ENCODE data around the gene SLC27A5. TPM values are rescaled to one million over a fixed set of nuclear protein-coding genes. Genes with fewer than 3 reads are reported as not detected.

SLC27A5 gene
- total RNA-seq, 1 donor from 2014 or later = 14.8 TPM

DNA sequence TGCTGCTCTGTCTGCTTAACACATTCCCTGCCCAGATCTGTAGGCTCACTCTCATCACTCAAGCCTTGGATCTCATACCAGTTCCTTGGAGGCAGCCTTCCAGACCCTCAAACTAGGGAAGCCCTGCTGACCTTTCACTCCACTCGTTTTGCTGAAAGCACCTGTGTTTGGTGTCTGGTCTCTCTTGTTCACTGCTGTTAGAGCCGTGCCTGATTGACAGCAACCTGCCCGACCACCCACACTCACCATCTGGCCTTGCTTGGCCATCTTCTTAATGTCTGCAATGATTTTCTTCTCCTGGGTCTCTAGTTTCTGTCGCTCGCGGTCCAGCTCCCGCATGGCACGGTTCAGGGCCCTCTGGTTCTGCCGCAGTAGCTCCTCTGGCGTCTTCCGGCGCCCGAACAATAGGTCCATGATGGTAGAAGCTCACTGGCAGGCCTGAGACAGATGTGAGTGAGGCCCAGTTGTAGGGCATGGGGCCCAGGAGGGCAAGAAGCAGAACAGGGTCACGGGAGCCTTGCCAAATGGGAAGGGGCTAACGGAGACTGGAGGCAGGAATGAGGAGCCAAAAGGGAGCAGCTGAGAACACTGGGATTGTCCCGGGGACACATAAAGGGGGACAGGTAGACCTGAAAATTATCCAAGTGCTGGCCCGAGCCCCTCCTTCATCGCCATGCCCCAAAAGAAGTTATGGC, 42.2 kb upstream of the SLC27A5 start:
- peak overlapping the region; percentile 94 for H3K4me3 ChIP-seq (ENCODE audit: low read depth, low read length)
- no peak for DNase-seq (ENCODE audit: low read depth)
- TF ChIP-seq, protein P1, sequence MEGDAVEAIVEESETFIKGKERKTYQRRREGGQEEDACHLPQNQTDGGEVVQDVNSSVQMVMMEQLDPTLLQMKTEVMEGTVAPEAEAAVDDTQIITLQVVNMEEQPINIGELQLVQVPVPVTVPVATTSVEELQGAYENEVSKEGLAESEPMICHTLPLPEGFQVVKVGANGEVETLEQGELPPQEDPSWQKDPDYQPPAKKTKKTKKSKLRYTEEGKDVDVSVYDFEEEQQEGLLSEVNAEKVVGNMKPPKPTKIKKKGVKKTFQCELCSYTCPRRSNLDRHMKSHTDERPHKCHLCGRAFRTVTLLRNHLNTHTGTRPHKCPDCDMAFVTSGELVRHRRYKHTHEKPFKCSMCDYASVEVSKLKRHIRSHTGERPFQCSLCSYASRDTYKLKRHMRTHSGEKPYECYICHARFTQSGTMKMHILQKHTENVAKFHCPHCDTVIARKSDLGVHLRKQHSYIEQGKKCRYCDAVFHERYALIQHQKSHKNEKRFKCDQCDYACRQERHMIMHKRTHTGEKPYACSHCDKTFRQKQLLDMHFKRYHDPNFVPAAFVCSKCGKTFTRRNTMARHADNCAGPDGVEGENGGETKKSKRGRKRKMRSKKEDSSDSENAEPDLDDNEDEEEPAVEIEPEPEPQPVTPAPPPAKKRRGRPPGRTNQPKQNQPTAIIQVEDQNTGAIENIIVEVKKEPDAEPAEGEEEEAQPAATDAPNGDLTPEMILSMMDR (conservative IDR thresholded peaks at IDR 0.05; ENCODE audit: low read depth, low read length) = no peak

DNA sequence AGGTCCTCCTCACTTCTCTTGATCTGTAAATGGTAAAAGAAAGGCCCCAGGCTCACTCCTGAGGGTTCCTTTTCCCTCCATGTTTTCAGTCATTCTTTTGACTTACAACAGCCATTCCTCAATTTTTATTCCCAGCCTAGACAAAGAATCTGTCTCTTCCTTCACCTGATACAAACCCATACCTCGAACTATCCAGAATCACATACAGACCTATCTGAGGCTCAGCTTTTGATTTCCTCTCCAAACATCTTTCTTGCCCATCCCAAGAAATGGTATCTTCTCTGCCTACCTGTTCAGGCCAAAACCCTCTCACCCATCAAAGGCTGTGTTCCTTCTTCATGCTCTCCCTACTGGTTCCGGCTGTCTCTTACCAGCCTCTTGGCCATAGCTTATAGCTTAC, 40.9 kb upstream of the SLC27A5 start:
- TF ChIP-seq, protein P1 (conservative IDR thresholded peaks at IDR 0.05; ENCODE audit: low read depth, low read length) = no peak
- DNase-seq (ENCODE audit: low read depth) = no peak
- H3K4me3 ChIP-seq (ENCODE audit: low read depth, low read length) = no peak overlapping the region

DNA sequence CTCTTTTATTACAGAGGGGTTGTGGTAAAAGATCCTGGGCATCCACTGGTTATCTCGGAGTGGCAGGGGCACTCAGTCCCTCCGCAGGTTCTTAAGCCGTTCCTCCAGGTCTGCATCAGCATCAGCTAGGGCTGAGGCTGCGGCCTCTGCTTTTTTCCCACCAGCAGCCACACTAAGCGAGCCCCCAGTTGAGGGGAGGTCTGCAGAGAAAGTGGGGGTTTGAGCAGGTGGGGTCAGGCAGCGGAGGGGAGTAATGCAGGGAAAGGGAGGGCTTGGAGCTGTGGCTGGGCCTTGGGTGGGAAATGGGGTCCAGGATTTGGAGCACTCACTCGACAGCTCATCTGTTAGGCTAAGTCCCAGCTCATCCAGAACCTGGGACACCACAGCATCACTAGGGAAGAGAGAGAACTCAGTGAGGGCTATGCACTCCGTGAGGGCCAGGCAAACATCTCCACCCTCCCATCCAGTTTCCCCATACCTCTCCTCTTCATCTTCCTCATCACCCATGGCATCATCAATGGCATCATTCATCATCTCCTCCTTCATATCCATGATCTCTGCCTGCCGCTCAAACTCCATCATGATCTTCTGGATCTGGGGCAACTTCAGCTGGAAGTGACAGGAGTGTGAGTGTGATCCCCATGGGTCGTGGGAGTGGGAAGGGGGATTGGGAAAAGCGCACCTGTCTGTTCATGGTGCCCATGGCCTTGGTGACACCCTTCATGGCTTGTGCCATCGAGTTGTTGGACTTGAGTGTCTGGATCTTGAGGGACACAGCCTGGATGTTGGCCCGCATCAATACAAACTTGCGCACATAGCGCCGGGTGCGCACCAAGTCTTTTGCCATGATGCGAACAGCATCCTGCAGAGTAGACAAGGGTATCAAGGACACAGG, 40.0 kb upstream of the SLC27A5 start:
- TF ChIP-seq, protein P1 (conservative IDR thresholded peaks at IDR 0.05; ENCODE audit: low read depth, low read length) = no peak
- DNase-seq (ENCODE audit: low read depth) = no peak
- no peak overlapping the region for H3K4me3 ChIP-seq (ENCODE audit: low read depth, low read length)

DNA sequence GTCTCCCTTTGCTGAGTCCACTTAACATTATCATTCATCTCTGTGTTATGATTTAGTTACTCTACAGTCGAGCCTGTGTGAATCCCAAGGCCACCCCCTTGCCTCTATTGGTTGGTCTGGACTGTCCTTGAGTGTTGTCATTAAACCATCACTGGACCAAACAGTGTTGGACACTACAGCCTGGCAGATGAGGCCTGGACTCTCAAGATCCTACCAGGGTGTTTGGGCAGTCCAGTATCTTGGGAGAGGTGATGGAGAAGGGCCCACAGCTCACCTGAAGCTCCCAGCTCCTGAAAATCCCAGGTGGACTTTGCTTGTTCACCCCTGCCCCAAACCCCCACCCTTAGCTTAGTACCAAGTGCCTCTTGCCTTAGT, 39.3 kb upstream of the SLC27A5 start:
- TF ChIP-seq, protein P1 (conservative IDR thresholded peaks at IDR 0.05; ENCODE audit: low read depth, low read length) = no peak
- no peak overlapping the region for H3K4me3 ChIP-seq (ENCODE audit: low read depth, low read length)
- no peak for DNase-seq (ENCODE audit: low read depth)

DNA sequence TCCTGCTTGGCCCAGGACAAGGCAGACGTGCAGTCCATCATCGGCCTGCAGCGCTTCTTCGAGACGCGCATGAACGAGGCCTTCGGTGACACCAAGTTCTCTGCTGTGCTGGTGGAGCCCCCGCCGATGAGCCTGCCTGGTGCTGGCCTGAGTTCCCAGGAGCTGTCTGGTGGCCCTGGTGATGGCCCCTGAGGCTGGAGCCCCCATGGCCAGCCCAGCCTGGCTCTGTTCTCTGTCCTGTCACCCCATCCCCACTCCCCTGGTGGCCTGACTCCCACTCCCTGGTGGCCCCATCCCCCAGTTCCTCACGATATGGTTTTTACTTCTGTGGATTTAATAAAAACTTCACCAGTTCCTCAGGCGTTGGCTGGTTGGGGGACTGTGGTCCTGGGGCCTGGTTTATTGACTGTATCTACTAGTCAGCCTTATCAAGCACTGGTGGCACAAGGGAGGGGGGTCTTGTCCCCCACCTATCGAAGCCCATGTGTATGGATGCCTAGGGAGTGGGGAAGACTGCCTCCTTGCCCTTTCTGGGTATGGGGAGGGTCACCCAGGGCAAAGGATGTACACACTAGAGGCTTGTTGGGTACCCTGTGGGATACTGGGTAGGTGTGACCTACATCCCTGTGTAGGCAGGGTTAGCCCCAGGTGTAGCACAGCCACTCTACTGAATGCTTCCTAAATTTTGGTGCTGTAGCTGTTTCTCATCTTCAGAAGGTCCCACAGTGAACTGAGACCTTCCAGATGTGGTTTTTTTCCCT, 38.8 kb upstream of the SLC27A5 start:
- TF ChIP-seq, protein P1 (conservative IDR thresholded peaks at IDR 0.05; ENCODE audit: low read depth, low read length) = no peak
- no peak overlapping the region for H3K4me3 ChIP-seq (ENCODE audit: low read depth, low read length)
- no peak for DNase-seq (ENCODE audit: low read depth)

DNA sequence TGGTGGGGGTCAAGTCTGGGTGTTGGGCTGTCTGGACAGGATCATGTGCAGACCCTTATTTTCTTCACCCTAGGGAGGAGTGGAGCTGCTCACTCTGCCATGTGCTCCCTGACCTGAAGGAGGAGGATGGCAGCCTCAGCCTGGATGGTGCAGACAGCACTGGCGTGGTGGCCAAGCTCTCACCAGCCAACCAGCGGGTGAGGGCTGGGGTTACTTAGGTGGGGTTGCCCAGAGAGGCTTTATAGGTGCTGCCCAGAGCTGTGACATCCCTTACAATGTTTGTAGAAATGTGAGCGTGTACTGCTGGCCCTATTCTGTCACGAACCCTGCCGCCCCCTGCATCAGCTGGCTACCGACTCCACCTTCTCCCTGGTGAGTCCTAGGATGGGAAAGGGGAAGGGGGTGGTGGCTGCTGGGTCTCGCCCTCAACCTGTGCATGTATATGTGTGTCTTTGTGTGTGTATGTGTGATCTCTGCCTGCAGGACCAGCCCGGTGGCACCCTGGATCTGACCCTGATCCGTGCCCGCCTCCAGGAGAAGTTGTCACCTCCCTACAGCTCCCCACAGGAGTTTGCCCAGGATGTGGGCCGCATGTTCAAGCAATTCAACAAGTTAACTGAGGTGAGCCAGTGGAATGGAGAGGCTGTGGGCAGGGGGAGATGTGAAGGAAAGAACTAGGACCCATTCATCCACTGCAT, 38.0 kb upstream of the SLC27A5 start:
- DNase-seq (ENCODE audit: low read depth) = no peak
- TF ChIP-seq, protein P1 (conservative IDR thresholded peaks at IDR 0.05; ENCODE audit: low read depth, low read length) = no peak
- no peak overlapping the region for H3K4me3 ChIP-seq (ENCODE audit: low read depth, low read length)
